ENCODE data around the gene PACC1.

The PACC1 gene

GRCh38 chr1:212353181-212353580 lies 61.5 kb downstream of the PACC1 start:
- ChIA-PET CTCF (interaction anchor here (1.5 kb wide), 1 partner anchor 15 kb away, joined by 4 read pairs; no protein-coding TSS in a partner anchor), POLR2A (no interaction called here)
- TF ChIP-seq ZNF843 (tag by site-specific recombination; IDR thresholded peaks at IDR 0.05) (no peak), ZNF791 (tag by site-specific recombination; IDR thresholded peaks at IDR 0.05) (no peak), ZFP69B (tag by site-specific recombination; IDR thresholded peaks at IDR 0.05) (no peak), ZSCAN23 (tag by site-specific recombination; IDR thresholded peaks at IDR 0.05) (no peak), ZNF112 (tag by site-specific recombination; IDR thresholded peaks at IDR 0.05) (no peak), ZNF837 (tag by site-specific recombination; IDR thresholded peaks at IDR 0.05) (no peak)
- Histone ChIP-seq H3K9me3 (ENCODE audit: control insufficient read depth, insufficient read depth, low read depth, low read length) (no peaks in the 10 kb centered on the region), H3K4me1 (ENCODE audit: control insufficient read depth, insufficient read depth, low read length) (no peaks in the 10 kb centered on the region), H3K36me3 (ENCODE audit: control insufficient read depth in 2 of 2, insufficient read depth in 1 of 2, low read length in 2 of 2) (peaks cover 26 to 30% of the 10 kb centered on the region in 2 experiments), H3K4me3 (ENCODE audit: low read depth, low read length) (no peak overlapping the region), H3K27ac (ENCODE audit: extremely low read depth, low read depth, low read length) (no peak overlapping the region)

DNA sequence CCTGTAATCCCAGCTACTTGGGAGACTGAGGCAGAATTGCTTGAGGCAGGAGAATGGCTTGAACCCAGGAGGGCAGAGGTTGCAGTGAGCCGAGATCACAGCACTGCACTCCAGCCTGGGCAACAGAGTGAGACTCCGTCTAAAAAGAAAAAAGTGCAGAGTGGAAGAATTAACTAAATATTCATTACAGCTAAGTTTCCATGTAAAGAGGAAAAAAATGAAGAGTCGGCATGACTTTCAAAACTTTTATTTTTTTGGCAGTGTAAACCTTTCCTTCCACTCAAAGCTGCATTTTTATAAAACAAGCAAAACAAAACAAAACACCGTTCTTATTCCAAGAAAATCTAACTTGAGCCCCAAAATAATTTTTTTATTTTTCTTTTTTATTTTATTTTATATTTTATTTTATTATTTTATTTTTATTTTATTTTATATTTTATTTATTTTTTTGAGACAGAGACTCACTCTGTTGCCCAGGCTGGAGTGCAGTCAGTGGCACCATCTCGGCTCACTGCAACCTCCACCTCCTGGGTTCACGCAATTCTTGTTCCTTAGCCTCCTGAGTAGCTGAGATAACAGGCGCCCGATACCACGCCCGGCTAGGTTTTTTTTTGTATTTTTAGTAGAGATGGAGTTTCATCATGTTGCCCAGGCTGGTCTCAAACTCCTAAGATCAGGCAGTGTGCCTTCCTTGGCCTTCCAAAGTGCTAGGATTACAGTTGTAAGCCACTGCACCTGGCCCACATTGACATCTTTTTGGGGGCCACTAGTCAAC lies 62.9 kb downstream of the PACC1 start:
- H3K4me1 ChIP-seq (ENCODE audit: control insufficient read depth, insufficient read depth, low read length): no peaks in the 10 kb centered on the region
- TF ChIP-seq ZNF169 (tag by site-specific recombination; IDR thresholded peaks at IDR 0.05): no peak
- TF ChIP-seq ZNF518A (tag by site-specific recombination; conservative IDR thresholded peaks at IDR 0.05; ENCODE audit: low read depth): no peak
- no peak for TF ChIP-seq ZNF202 (tag by site-specific recombination; IDR thresholded peaks at IDR 0.05; ENCODE audit: borderline replicate concordance)
- TF ChIP-seq ZNF23 (tag by site-specific recombination; IDR thresholded peaks at IDR 0.05; ENCODE audit: borderline replicate concordance): no peak
- TF ChIP-seq GLIS1 (tag by site-specific recombination; IDR thresholded peaks at IDR 0.05): no peak
- TF ChIP-seq, protein P1, sequence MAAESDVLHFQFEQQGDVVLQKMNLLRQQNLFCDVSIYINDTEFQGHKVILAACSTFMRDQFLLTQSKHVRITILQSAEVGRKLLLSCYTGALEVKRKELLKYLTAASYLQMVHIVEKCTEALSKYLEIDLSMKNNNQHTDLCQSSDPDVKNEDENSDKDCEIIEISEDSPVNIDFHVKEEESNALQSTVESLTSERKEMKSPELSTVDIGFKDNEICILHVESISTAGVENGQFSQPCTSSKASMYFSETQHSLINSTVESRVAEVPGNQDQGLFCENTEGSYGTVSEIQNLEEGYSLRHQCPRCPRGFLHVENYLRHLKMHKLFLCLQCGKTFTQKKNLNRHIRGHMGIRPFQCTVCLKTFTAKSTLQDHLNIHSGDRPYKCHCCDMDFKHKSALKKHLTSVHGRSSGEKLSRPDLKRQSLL (tag by site-specific recombination; IDR thresholded peaks at IDR 0.05): no peak
- no peak overlapping the region for H3K4me3 ChIP-seq (ENCODE audit: low read depth, low read length)
- CTCF ChIA-PET: interaction anchor here (0.6 to 1.0 kb wide), 3 partner anchors 10 to 612 kb away, joined by 4 to 6 read pairs (median 6); no protein-coding TSS in a partner anchor
- H3K36me3 ChIP-seq (ENCODE audit: control insufficient read depth in 2 of 2, insufficient read depth in 1 of 2, low read length in 2 of 2): peaks cover 20 to 23% of the 10 kb centered on the region in 2 experiments; a peak in 2 of 3 replicates
- no peaks in the 10 kb centered on the region for H3K9me3 ChIP-seq (ENCODE audit: control insufficient read depth, insufficient read depth, low read depth, low read length)
- POLR2A ChIA-PET: no interaction called here
- H3K27ac ChIP-seq (ENCODE audit: extremely low read depth, low read depth, low read length): no peak overlapping the region

- Histone ChIP-seq H3K27ac (ENCODE audit: extremely low read depth, low read depth, low read length) (no peak overlapping the region), H3K9me3 (ENCODE audit: control insufficient read depth, insufficient read depth, low read depth, low read length) (no peaks in the 10 kb centered on the region), H3K4me1 (ENCODE audit: control insufficient read depth, insufficient read depth, low read length) (no peaks in the 10 kb centered on the region), H3K4me3 (ENCODE audit: low read depth, low read length) (no peak overlapping the region), H3K36me3 (ENCODE audit: control insufficient read depth in 2 of 2, insufficient read depth in 1 of 2, low read length in 2 of 2) (peaks cover 8 to 13% of the 10 kb centered on the region in 2 experiments; a peak in 2 of 3 replicates)
- CTCF ChIA-PET: interaction anchor here (0.6 to 1.2 kb wide), 3 partner anchors 22 to 284 kb away, joined by 3 to 6 read pairs (median 4); no protein-coding TSS in a partner anchor
- POLR2A ChIA-PET: no interaction called here
- TF ChIP-seq ZIC2 (tag by site-specific recombination; IDR thresholded peaks at IDR 0.05): no peak
- TF ChIP-seq ZNF211 (tag by site-specific recombination; IDR thresholded peaks at IDR 0.05; ENCODE audit: low read depth): no peak
- no peak for TF ChIP-seq ZNF19 (tag by site-specific recombination; IDR thresholded peaks at IDR 0.05; ENCODE audit: low read depth)
- TF ChIP-seq ZBTB1 (tag by site-specific recombination; IDR thresholded peaks at IDR 0.05): no peak
- no peak for TF ChIP-seq ZNF791 (tag by site-specific recombination; IDR thresholded peaks at IDR 0.05)
- no peak for TF ChIP-seq YY2 (tag by site-specific recombination; IDR thresholded peaks at IDR 0.05)
- no peak for TF ChIP-seq SP3 (tag by site-specific recombination; IDR thresholded peaks at IDR 0.05)
- TF ChIP-seq PBX3 (CRISPR knock-in tag; IDR thresholded peaks at IDR 0.05): no peak
- TF ChIP-seq ZNF48 (tag by site-specific recombination; IDR thresholded peaks at IDR 0.05): no peak
- TF ChIP-seq ZNF514 (tag by site-specific recombination; IDR thresholded peaks at IDR 0.05): no peak
- no peak for TF ChIP-seq ZFP3 (tag by site-specific recombination; IDR thresholded peaks at IDR 0.05; ENCODE audit: low read depth)
- no peak for TF ChIP-seq SP7 (tag by site-specific recombination; IDR thresholded peaks at IDR 0.05)
- TF ChIP-seq BCL11A (tag by site-specific recombination; IDR thresholded peaks at IDR 0.05; ENCODE audit: low read depth): no peak
- no peak for TF ChIP-seq KLF16 (tag by site-specific recombination; IDR thresholded peaks at IDR 0.05)
- no peak for TF ChIP-seq ZNF510 (tag by site-specific recombination; IDR thresholded peaks at IDR 0.05; ENCODE audit: insufficient replicate concordance)
Observed at GRCh38 chr1:212346601-212347000, 68.1 kb downstream of the PACC1 start.

All from HEK293 (cell line).